Esophagus squamous epithelium (tissue), 5 donors: ENCODE data around the gene PAPOLA. TPM values are rescaled to one million over a fixed set of nuclear protein-coding genes. Genes with fewer than 3 reads are reported as not detected.

Experiments used
- DNase-seq: peaks from one replicate; lab custom pipeline; 2025; lab: John Stamatoyannopoulos, UW
- H3K27ac ChIP-seq, 4 donors: fragments of 200-600 bp; sonication (generic); one replicate each; pipeline ENCODE4 v1.5.1; 2016 to 2019; ENCODE audit warnings: mild to moderate bottlenecking in 1 of 4
- H3K27me3 ChIP-seq, 4 donors: fragments of 200-600 bp; sonication (generic); 1 replicate in 3 of 4; 2 replicates in 1 of 4; pipeline versions ENCODE4 v1.5.1 to v1.6.0; 2017 to 2021; ENCODE audit warnings: antibody characterized with exemption in 1 of 4
- H3K36me3 ChIP-seq, 3 donors: fragments of 200-600 bp; sonication (generic); one replicate each; pipeline ENCODE4 v1.5.1; 2016 to 2019
- H3K4me1 ChIP-seq, 3 donors: fragments of 200-600 bp; sonication (generic); one replicate each; pipeline ENCODE4 v1.5.1; 2017 to 2019
- H3K4me3 ChIP-seq, 4 donors: fragments of 200-600 bp; sonication (generic); 1 replicate in 3 of 4; 2 replicates in 1 of 4; pipeline ENCODE4 v1.5.1; 2016 to 2019; ENCODE audit warnings: mild to moderate bottlenecking in 2 of 4, moderate library complexity in 1 of 4
- H3K9me3 ChIP-seq, 3 donors: fragments of 200-600 bp; sonication (generic); one replicate each; pipeline ENCODE4 v1.5.1; 2016 to 2019
- POLR2A ChIP-seq, 4 donors: fragments of 450-650 bp; IDR thresholded peaks; one replicate each; pipeline ENCODE4 v1.6.1; 2017; ENCODE audit warnings: antibody characterized with exemption in 4 of 4, mild to moderate bottlenecking in 4 of 4, moderate library complexity in 3 of 4
- WGBS, 2 donors: methylation state at CpG; one replicate each; pipeline ENCODE4 v1.1.5; 2018; 5-methylcytosine and 5-hydroxymethylcytosine counted together
- intact Hi-C: fragments of 100-400 bp; cut with DNase I; formaldehyde crosslinking; loops from one replicate; pipeline ENCODE4 v1.15.0; 2022
- total RNA-seq, 4 donors: library from RNA; depleted of rRNA; stranded (reverse); fragments of >200 nt; gene quantifications; one replicate each; pipeline ENCODE4 v1.1.0, GENCODE V29; 2016
- TF ChIP-seq, protein P1 (sequence below), 6 experiments: fragments of 450-650 bp in 4 of 6; fragments of 200-600 bp in 2 of 6; sonication (generic) in 2 of 6; IDR thresholded peaks; one replicate each; pipeline ENCODE4 v1.5.1; 2016 to 2019; ENCODE audit warnings: antibody characterized with exemption in 6 of 6, mild to moderate bottlenecking in 4 of 6, moderate library complexity in 4 of 6
- donor health status: DM: yes; HTN: yes; CAD: no.

Gene PAPOLA
- total RNA-seq, 4 donors from 2014 or later: 66.7 to 152 (median 116) TPM

DNA sequence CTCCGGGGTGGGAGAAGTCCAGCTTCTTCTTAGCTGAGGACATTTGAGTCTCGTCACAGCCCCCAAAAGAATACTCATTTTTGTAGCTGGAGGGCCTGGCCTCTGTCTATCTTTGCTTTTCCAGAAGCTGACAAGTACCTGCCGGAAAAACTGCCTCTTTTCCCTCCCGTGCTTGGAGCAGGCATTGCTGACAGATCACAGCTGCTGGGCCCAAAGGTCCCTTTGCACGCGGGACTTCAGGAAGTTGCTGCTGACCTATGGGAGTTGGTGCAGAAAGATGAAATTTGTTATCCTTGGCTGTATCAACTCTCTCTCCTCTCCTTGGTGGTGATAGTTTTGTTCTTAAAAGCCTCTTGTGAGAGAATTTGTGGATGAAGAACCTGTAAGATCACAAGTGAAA is 92.8 kb downstream of the PAPOLA start:
- H3K27ac ChIP-seq: no peak overlapping the region
- H3K4me1 ChIP-seq: peaks cover 10 to 12% (median 10%) of the 10 kb centered on the region in 3 donors
- intact Hi-C loops: no loop called here
- WGBS, 2 donors: 69 to 72% methylated on average over 5 to 6 of the region's 6 CpGs
- peaks cover 0 to 43% (median 0%) of the 10 kb centered on the region in 4 donors for H3K27me3 ChIP-seq
- H3K9me3 ChIP-seq: no peaks in the 10 kb centered on the region
- no peak overlapping the region for H3K4me3 ChIP-seq
- H3K36me3 ChIP-seq: no peaks in the 10 kb centered on the region
- TF ChIP-seq, protein P1, sequence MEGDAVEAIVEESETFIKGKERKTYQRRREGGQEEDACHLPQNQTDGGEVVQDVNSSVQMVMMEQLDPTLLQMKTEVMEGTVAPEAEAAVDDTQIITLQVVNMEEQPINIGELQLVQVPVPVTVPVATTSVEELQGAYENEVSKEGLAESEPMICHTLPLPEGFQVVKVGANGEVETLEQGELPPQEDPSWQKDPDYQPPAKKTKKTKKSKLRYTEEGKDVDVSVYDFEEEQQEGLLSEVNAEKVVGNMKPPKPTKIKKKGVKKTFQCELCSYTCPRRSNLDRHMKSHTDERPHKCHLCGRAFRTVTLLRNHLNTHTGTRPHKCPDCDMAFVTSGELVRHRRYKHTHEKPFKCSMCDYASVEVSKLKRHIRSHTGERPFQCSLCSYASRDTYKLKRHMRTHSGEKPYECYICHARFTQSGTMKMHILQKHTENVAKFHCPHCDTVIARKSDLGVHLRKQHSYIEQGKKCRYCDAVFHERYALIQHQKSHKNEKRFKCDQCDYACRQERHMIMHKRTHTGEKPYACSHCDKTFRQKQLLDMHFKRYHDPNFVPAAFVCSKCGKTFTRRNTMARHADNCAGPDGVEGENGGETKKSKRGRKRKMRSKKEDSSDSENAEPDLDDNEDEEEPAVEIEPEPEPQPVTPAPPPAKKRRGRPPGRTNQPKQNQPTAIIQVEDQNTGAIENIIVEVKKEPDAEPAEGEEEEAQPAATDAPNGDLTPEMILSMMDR (IDR thresholded peaks at IDR 0.05): no peak
- no peak for TF ChIP-seq POLR2A (IDR thresholded peaks at IDR 0.05)
- DNase-seq: no peak

- TF ChIP-seq POLR2A (IDR thresholded peaks at IDR 0.05): no peak
- TF ChIP-seq, protein P1 (IDR thresholded peaks at IDR 0.05): no peak
- intact Hi-C loops: no loop called here
- no peak overlapping the region for H3K27ac ChIP-seq
- whole genome bisulfite sequencing, 2 donors: 68 to 88% methylated on average over 3 to 5 of the region's 5 CpGs
- peaks cover 4 to 5% (median 5%) of the 10 kb centered on the region in 3 donors for H3K4me1 ChIP-seq
- peaks cover 0 to 32% (median 0%) of the 10 kb centered on the region in 4 donors for H3K27me3 ChIP-seq
- no peak overlapping the region for H3K4me3 ChIP-seq
- H3K9me3 ChIP-seq: no peaks in the 10 kb centered on the region
- no peaks in the 10 kb centered on the region for H3K36me3 ChIP-seq
- no peak for DNase-seq
Measured at GRCh38 chr14:96597680-96598079, 95.5 kb downstream of the PAPOLA start.

- no peak for DNase-seq
- intact Hi-C loops: no loop called here
- 66 to 83% methylated on average over 5 to 13 of the region's 14 CpGs for WGBS, 2 donors
Measured at GRCh38 chr14:96598332-96598928, 96.2 kb downstream of the PAPOLA start.

GRCh38 chr14:96599076-96599475 is 96.9 kb downstream of the PAPOLA start:
- WGBS, 2 donors: 94 to 96% methylated on average over 7 to 8 of the region's 10 CpGs
- TF ChIP-seq POLR2A (IDR thresholded peaks at IDR 0.05): no peak
- TF ChIP-seq, protein P1 (IDR thresholded peaks at IDR 0.05): no peak
- Histone ChIP-seq H3K27ac (no peak overlapping the region), H3K36me3 (no peaks in the 10 kb centered on the region), H3K9me3 (no peaks in the 10 kb centered on the region), H3K4me3 (no peak overlapping the region), H3K4me1 (no peaks in the 10 kb centered on the region), H3K27me3 (peaks cover 0 to 22% (median 0%) of the 10 kb centered on the region in 4 donors)
- intact Hi-C loops: no loop called here
- DNase-seq: no peak

More at GRCh38 chr14:96598332-96598928, 96.2 kb downstream of the PAPOLA start:
- Histone ChIP-seq H3K36me3 (no peaks in the 10 kb centered on the region), H3K27ac (no peak overlapping the region), H3K4me3 (no peak overlapping the region), H3K27me3 (peaks cover 0 to 28% (median 0%) of the 10 kb centered on the region in 4 donors), H3K9me3 (no peaks in the 10 kb centered on the region), H3K4me1 (no peaks in the 10 kb centered on the region)
- TF ChIP-seq, protein P1 (IDR thresholded peaks at IDR 0.05): no peak
- TF ChIP-seq POLR2A (IDR thresholded peaks at IDR 0.05): no peak

GRCh38 chr14:96602186-96602585 is 100.0 kb downstream of the PAPOLA start:
- no peaks in the 10 kb centered on the region for H3K4me1 ChIP-seq
- intact Hi-C loops: no loop called here
- no peaks in the 10 kb centered on the region for H3K36me3 ChIP-seq
- no peak overlapping the region for H3K4me3 ChIP-seq
- WGBS, 2 donors: 78 to 92% methylated on average over 2 of the region's 2 CpGs
- TF ChIP-seq, protein P1 (IDR thresholded peaks at IDR 0.05): no peak
- TF ChIP-seq POLR2A (IDR thresholded peaks at IDR 0.05): no peak
- H3K9me3 ChIP-seq: no peaks in the 10 kb centered on the region
- no peak overlapping the region for H3K27ac ChIP-seq
- DNase-seq: no peak
- H3K27me3 ChIP-seq: peaks cover 0 to 23% (median 0%) of the 10 kb centered on the region in 4 donors
